Measurements from ENCODE around the gene PHACTR3.

- TF ChIP-seq POLR2A (IDR thresholded peaks at IDR 0.05): no peak
- TF ChIP-seq EP300 (IDR thresholded peaks at IDR 0.05): no peak
- TF ChIP-seq CTCF (IDR thresholded peaks at IDR 0.05): no peak
These were observed 29.1 kb upstream of the PHACTR3 start for GRCh38 chr20:59575216-59575615.

Measured in tibial nerve (tissue), 4 donors.